DND-41 (cell line): ENCODE measurements around the gene ABCB4.

Experiments
- CTCF ChIP-seq: IDR thresholded peaks from 2 replicates; pipeline ENCODE4 v1.5.1; 2012; ENCODE audit warnings: borderline replicate concordance, low read length, moderate library complexity, mild to moderate bottlenecking; ENCODE audit not compliant: poor library complexity, severe bottlenecking; ENCODE audit errors: extremely low read depth
- EZH2 ChIP-seq: IDR thresholded peaks from 3 replicates; pipeline ENCODE4 v1.6.1; 2012; ENCODE audit warnings: borderline replicate concordance, low read depth, mild to moderate bottlenecking, moderate library complexity, low read length, inconsistent platforms; ENCODE audit not compliant: severe bottlenecking

DNA sequence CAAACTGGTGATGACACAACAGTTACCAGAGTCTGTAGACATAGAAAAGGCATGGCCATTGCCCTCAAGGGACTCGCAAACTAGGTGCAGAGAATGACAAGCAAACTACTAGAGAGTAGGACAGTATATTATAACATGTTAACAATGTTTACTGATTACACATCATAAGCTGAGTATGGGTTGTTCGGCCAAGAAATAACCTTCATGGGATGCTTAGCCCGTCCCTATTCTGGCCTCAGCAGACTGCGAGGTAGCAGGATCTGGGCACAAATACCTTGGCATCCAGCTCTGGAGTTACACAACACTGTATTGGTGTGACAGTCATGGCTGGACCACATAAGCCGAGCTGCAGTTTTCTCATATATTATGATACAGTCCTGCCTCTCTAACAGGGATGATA, 51.4 kb downstream of the ABCB4 start:
- no peak for TF ChIP-seq CTCF
- no peak for TF ChIP-seq EZH2
